Measurements from ENCODE around the gene ZMYND15.

The ZMYND15 gene

DNA sequence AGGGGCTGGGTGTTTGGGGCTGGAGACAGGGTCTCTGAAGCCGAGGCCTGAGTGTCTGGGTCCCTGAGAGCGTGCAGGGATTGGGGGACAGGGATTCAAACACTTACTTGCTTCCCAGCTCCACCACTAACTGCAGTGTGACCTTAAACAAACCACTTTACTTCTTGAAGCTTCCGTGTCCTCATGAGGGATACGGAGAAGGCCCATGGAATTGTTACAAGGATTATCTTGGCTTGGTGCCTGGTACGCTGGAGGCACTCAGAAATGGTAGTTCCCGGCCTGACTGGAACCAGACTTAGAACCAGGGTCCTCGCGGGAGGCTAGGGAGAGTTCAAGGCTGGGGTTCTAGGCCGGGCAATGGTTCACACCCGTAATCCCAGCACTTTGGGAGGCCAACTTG lies 3.0 kb downstream of the ZMYND15 start:
- DNase-seq (ENCODE audit: low spot score): no peak

DNA sequence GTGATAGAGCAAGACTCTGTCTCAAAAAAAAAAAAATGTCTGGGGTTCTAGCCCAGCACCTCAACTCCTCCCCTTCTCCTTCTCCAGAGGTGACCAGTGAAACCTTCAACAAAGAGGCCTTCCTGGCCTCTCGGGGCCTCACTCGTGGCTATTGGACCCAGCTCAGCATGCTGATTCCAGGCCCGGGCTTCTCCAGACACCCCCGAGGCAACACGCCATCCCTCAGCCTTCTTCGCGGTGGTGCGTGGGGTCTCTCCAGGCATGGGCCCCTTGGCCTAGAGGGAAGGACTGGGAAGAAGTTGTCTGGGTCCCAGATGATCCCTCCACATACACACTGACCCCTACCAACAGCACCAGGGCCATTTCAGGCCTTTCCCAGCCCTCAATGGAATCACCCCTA lies 3.6 kb downstream of the ZMYND15 start:
- no peak for DNase-seq (ENCODE audit: low spot score)

DNA sequence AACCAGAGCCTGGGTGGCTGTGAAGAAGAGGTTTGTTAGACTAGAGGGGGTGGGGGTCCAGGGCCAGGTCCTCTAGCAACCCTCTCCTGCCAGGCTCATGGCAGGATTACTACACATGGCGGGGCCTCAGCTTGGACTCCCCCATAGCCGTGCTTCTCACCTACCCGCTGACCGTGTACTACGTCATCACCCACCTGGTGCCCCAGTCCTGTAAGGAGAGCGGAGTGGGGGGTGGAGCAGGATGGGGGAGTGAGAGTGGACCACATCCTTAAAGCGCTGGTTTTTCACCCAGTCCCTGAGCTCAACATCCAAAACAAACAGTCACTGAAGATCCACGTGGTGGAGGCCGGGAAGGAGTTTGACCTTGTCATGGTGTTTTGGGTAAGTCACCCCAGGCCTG lies 4.3 kb downstream of the ZMYND15 start:
- DNase-seq (ENCODE audit: low spot score): no peak

DNA sequence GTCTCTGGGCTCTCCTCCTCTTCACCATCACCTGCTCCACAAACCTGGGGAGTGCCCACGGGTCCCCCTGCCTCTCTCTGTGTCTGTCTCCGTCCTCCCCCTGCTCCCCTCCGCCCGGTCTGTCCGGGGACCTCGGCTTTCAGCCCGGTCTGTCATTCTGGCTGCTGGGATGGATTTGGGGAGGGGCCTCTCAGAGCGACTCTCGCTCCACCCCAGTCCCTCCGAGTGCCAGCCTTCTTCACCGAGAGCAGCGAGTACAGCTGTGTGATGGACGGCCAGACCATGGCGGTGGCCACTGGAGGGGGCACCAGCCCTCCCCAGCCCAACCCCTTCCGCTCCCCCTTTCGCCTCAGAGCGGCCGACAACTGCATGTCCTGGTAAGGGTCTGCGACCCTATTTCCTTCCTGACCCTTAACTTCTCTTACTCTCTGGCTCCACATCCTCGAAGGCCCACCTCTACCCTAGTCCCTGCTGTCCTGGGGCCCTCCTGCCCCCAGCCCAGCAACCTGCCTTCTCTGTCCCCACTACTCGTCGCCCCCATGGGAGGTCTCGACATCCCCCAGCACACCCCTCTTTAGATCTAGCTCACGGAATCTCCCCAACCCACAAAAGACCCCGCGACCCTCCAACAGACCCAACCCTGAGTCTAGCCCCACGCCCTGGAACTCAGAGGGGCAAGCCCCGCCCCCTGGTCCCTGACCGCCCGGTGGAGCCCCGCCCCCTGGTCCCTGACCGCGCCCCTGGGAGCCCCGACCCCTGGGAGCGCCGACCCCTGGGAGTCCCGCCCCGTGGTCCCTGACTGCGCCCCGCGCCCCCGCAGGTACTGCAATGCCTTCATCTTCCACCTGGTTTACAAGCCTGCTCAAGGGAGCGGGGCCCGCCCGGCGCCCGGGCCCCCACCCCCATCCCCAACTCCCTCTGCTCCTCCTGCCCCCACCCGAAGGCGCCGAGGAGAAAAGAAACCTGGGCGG lies 5.7 kb downstream of the ZMYND15 start:
- no peak for DNase-seq (ENCODE audit: low spot score)

DNA sequence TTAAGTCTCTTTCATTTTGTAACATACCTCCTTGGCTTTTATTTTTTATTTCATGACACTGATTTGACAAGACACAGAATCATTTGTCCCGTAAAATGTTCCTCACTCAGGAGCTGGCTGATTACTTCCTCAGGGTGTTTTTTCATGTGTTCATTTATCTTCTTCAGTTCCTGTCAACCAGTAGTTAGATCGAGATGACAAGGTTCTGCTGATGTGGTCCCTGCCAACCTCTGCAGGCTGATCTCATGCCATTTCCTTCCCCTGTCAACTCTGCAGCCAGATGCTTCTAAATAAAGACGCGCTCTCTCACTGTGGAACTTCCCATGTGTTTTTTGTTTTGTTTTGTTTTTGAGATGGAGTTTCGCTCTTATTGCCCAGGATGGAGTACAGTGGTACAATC lies 8.2 kb downstream of the ZMYND15 start:
- DNase-seq (ENCODE audit: low spot score): peak; percentile 71

DNA sequence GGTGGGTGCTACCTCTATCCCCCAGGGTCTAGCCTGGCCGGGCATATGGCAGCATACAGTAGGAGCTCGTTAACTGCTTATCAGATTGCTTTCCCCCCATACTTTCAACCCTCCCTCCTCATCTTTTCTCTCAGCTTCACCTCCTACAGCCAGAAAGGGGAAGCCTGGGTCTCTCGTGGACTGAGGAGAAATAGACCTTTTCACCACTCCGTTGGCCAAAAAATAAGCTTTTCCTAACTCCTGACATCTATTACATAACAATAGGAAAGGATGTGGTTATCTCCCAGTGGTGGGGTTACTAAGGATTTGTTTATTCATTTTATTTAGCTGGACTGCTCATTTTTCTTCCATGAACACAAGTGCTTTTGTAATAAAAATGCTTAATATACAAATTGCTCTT lies 9.1 kb downstream of the ZMYND15 start:
- no peak for DNase-seq (ENCODE audit: low spot score)

DNA sequence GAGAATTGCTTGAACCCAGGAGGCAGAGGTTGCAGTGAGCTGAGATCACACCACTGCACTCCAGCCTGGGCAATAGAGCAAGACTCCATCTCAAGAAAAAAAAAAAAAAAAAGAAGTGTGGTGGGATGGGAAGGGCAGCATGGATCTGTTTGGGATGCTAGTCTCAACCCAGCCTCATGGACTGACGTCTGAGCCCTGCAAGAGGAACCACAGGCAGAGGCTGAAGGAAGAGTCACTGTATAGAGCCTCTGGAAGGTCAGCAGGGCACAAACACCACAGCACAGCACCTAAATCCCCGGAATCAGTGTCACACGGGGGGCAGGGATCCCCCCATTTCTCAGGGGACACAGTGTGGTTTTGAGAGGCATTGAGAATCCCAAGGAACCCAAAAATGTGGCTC lies 11.0 kb downstream of the ZMYND15 start:
- DNase-seq (ENCODE audit: low spot score): no peak

DNA sequence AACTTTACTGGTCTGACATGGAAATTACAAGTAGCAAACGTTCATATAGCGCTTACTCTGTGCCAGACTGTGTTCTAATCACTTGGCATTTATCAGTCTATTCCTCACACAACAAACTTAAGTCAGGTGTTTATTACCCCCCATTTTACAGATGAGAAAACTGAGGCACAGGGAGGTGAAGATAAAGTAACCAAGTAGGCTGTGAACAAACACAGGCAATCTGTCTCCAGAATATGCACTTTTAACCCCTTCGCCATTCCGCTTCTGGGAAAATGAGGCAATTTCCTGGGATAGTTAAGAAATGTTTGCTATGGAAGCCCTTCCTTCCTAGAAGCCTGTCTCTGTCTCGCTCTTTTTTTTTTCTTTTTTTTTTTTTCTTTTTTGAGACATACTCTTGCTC lies 12.3 kb downstream of the ZMYND15 start:
- DNase-seq (ENCODE audit: low spot score): no peak

DNA sequence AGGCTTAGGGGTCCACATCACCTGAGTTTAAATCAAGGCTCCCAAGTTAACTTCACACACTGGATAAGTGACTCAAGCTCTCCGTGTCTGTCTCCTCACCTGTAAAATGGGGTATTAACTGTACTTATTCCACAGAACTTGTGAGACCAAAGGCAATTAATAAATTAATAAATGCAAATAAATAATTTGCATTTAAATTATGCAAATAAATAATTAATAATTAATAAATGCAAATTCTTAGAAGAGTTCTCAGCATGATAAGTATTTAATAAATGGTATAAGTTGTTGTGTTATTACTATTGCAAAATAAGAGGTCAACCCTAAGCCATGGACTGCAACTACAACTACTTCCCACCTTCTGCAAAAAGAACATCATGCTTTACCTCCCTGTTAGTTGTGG lies 13.8 kb downstream of the ZMYND15 start:
- DNase-seq (ENCODE audit: low spot score): no peak

DNA sequence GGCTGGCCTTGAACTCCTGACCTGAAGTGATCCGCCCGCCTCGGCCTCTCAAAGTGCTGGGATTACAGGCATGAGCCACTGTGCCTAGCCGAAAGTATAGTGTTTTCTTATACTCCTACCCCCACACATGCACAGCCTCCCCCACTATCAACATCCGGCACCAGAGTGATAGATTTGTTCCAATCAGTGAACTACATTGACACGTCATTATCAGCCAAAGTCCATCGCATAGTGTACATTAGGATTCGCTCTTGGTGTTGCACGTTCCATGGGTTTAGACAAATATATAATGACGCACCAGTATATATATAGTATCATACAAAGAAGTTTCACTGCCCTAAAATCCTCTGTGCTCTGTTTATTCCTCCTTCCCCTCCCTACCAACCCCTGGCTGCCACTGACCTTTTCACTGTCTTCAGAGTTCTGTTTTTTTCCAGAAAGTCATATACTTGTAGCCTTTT lies 20.2 kb downstream of the ZMYND15 start:
- no peak for DNase-seq (ENCODE audit: low spot score)

DNA sequence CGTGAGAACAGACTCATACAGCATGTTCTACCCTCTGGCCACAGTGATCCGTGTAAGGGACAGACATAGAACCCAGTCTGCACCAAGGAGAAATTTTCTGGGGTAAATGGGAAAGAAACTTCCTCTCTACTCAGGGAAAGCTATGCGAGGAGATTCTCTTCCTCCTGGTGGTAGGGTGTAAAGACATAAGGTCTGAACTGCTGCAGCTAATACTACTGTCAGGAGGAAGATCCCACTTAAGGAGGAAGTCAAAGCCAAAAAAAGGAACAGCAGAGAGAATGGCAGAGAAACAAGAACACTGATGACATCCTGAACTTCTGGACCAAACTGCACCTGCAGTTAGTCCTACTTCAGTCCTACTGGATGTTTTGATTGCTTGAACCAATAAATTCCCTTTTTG lies 25.0 kb downstream of the ZMYND15 start:
- peak; percentile 71 for DNase-seq (ENCODE audit: low spot score)

DNA sequence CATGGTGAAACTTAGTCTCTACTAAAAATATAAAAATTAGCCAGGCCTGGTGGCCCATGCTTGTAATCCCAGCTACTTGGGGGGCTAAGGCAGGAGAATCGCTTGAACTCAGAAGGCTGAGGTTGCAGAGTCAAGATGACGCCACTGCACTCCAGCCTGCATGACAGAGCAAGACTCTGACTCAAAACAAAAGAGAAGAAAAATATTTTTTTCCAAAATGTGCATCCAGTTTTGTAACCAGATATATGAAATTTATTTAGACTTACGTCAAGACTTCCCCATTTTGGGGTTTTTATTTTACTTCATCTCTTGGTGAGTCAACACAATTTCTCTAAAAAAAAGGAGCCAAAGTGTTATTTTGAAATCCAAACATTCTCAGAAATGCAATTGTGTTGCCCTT lies 26.6 kb downstream of the ZMYND15 start:
- no peak for DNase-seq (ENCODE audit: low spot score)

DNA sequence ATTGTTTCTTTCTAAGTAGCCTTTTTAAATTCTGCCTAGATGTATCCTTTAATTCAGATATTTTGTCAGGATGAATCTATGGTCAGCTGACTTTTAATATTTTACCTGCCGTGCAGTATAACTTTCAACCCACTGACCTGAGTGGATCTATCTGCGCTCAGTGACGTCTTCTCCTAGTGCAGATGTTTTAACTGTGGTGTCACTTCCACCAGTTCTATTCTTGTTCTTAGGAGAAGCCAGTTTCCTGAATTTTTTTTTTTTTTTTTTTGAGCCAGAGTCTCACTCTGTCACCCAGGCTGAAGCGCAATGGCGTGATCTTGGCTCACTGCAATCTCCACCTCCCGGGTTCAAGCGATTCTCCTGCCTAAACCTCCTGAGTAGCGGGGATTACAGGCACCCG lies 27.1 kb downstream of the ZMYND15 start:
- DNase-seq (ENCODE audit: low spot score): no peak

DNA sequence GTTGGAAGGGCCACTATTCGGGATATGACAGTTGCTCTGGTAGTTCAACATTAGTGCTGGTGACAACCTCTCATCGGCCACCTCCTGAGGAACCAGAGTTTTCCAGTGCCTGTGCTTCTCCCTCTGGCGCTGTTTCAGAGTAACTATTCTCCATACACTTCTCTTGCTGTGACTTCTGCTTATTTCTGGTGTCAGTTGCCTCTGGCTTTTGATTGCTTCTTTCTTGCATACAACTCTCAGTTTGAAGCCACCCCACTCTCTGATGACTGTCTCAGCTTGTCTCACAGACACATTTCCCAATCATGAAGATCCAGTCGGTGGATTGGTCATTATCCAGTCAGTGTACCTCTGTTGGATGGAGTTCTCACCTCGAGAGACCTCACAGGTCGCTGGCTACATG lies 28.7 kb downstream of the ZMYND15 start:
- no peak for DNase-seq (ENCODE audit: low spot score)

DNA sequence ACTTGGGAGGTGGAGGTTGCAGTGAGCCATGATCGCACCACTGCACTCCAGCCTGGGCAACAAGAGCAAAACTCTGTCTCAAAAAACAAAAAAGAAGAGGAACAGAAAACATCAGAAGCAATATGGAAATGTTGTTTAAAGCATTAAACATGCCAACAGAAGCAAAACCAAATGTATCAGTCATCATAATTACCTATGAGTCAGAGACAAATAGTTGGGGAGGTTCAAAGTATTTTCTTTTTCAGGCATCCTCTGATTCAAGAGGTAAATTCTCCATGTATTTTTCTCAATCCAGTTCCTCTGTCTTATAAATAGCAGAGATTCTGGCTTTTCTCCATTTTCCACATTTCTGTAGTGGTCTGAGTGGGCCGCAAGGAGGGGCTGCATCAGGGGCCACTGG lies 30.0 kb downstream of the ZMYND15 start:
- no peak for DNase-seq (ENCODE audit: low spot score)

DNA sequence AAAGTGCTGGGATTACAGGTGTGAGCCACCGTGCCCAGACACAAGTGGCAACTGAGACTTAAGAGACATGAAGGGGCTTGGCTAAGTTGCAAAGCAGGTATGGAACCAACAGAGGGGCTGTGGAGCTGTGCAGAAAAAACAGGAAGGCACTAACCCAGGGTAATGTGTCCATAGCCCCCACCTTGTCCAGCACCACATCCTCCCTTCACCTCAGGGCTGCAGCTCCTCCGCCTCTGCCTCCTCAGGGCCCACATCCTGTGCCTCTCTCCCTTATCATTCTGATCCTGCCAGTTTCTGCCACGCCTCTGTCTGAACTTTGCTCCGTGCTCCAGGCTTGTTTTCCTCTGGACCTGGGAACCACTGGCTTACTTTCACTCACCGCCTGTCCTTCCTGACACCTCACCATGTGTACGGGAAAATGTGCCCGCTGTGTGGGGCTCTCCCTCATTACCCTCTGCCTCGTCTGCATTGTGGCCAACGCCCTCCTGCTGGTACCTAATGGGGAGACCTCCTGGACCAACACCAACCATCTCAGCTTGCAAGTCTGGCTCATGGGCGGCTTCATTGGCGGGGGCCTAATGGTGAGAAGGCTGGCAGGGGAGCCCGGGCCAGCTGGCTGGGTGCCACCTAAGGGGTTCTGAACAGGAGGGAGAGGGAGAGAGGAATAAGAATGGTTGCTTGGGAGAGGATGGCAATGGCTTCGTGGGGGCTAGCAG lies 32.0 kb downstream of the ZMYND15 start, which contains the start of gene TM4SF5:
TSS of gene TM4SF5 (plus strand) at position 368 of the 716 bp plus-strand sequence. CDS start at position 405, 37 bp downstream.
- DNase-seq (ENCODE audit: low spot score): no peak

DNA sequence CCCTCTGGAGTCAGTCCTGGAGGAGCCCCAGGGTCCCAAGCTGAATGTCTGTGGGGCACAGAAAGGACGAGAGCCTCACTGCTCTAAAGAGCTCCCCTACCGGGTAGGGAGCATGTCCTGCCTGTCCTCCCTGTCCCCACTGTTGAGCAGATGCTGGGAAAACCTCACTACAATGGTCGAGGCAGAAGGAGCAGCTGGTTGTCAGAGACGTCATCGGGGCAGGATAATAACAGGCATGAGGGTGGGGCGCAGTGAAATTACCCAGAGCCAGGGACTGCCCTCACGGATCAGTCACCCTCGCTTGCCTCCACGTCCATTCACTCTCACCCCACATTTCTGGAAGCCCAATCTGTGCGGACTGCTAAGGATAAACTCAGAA lies 32.6 kb downstream of the ZMYND15 start:
- no peak for DNase-seq (ENCODE audit: low spot score)

DNA sequence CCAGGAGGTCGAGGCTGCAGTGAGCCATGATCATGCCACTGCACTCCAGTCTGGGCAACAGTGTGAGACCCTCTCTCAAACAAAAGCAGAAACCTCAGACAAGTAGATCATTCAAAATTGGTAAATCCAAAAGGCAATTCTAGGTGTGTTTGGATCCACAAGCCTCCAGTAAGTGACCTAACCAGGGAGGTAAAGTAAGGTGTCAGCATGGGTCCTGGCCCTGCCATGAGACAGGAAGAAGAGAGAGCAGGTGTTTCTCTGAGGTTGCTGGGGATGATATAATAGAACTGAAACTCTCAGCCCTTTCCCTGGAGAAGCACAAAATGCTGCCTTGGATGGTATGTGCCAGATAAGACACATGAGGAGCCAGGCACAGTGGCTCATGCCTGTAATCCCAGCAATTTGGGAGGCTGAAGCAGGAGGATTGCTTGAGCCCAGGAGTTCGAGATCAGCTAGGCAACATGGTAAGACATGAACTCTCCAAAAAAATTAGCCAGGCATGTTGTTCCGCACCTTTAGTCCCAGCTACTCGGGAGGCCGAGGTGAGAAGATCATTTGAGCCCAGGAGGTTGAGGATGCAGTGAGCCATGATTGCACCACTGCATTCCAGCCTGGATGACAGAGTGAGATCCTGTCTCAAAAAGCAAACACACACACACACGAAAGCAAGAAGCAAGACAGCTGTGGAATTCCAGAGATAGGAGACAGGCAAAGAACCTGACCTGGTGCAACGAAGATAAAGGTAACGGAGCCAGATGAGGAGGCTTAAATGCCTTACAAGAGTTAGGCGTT lies 38.5 kb downstream of the ZMYND15 start:
- no peak for DNase-seq (ENCODE audit: low spot score)

DNA sequence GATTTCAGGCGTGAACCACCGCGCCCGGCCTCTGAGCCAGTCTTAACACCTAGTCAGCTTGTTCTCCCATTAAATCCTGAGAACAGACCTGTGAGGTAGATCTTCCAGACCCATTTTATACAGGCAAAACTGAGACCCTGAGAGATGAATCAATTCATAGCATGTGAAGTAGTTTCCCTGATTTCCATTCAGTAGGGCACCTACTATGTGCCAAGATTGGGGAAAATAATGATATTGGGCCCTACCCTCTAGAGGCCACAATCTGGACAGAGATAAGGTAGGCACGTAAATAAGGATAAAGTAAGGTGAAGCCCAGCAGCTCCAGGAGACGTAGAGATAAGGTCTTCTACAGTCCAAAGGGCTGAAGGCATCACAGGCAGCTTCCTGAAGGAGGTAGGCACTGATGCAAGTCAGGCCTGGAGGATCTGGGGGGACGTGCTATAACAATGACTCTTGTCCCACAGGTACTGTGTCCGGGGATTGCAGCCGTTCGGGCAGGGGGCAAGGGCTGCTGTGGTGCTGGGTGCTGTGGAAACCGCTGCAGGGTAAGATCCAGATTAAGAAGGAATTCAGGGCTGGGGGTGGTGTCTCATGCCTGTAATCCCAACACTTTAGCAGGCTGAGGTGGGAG lies 40.8 kb downstream of the ZMYND15 start:
- DNase-seq (ENCODE audit: low spot score): no peak

DNA sequence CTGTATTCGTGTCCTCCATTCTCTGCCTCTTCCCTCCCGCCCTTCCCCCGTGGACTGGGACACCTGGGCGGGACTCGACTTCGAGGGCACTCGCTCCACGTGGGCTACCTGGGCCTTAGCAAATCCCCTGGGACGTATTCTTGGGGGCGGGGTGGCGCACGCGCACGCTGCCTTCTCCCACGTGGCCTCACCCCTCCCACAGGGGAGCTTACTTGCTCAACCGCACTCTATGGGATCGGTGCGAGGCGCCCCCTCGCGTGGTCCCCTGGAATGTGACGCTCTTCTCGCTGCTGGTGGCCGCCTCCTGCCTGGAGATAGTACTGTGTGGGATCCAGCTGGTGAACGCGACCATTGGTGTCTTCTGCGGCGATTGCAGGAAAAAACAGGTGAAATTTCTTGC lies 43.0 kb downstream of the ZMYND15 start:
- DNase-seq (ENCODE audit: low spot score): no peak

DNA sequence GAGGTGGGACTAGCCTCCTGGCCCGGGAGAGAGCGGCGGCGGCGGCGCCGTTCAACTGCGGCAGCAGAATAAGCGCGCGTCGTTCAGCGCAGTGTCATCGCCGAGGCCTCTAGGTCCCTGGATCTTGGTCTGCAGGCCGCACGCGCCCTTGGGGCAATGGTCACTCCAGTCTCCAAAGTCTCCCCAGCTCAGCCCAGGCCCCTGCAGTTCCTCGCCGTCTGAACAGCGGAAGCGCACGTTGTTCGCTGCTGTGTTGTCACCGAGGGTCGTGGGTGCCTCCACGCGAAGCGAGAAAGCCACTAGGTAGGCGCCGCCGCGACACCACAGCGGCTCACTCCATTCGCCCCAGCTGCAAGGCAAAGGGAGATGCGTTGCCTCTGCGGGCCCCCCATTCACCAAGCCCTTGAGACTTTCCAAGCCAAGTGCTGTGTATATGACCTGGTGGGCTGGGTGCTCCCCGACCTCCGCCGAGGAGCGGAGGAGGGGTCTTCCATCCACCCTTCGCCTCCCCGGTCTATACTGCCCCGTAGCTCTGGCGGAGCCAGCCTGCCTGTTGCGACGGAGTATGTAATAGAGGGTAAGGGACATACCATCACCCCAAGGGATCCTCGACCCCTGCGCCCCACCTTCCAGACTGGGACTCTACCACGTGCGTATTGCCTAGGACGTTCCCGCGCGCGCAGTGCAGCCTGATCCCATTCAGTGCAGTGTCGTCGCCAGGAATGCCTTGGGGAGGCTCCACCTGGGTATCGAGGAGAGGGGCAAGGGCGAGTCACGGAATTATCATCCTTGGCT lies 45.9 kb downstream of the ZMYND15 start:
- DNase-seq (ENCODE audit: low spot score): peak; percentile 7
